Spleen (tissue), 11 donors: ENCODE results near the gene SREBF1. TPM values are rescaled to one million over a fixed set of nuclear protein-coding genes. Genes with fewer than 3 reads are reported as not detected.
A peak's percentile ranks its signal among the peaks of the same experiment; 100 is the strongest.

Source experiments
- DNase-seq: peaks from one replicate; pipeline ENCODE4 v3.0.0-alpha.2; 2020
- H3K27ac ChIP-seq, 8 donors: fragments of 200-600 bp; sonication (generic) in 7 of 8; 1 replicate in 4 of 8; 2 replicates in 4 of 8; pipeline versions ENCODE4 v1.5.0 to v1.8.0; 2016 to 2021; ENCODE audit warnings: inconsistent platforms in 4 of 8, mild to moderate bottlenecking in 4 of 8, moderate library complexity in 1 of 8
- H3K27me3 ChIP-seq, 7 donors: fragments of 200-600 bp; sonication (generic) in 6 of 7; replicated peaks in 1 of 7; 1 replicate in 4 of 7; 2 replicates in 3 of 7; pipeline versions ENCODE4 v1.5.0 to v1.8.0; 2016 to 2021; ENCODE audit warnings: inconsistent platforms in 3 of 7, mild to moderate bottlenecking in 1 of 7
- H3K36me3 ChIP-seq, 6 donors: fragments of 200-600 bp; sonication (generic) in 5 of 6; 1 replicate in 4 of 6; 2 replicates in 2 of 6; pipeline versions ENCODE4 v1.5.0 to v1.8.0; 2016 to 2021; ENCODE audit warnings: inconsistent platforms in 2 of 6
- H3K4me1 ChIP-seq, 6 donors: fragments of 200-600 bp; sonication (generic) in 5 of 6; 1 replicate in 3 of 6; 2 replicates in 3 of 6; pipeline versions ENCODE4 v1.5.0 to v1.8.0; 2016 to 2021; ENCODE audit warnings: inconsistent platforms in 3 of 6
- H3K4me3 ChIP-seq, 8 donors: fragments of 200-600 bp; sonication (generic) in 7 of 8; 1 replicate in 4 of 8; 2 replicates in 4 of 8; pipeline versions ENCODE4 v1.5.0 to v1.8.0; 2016 to 2021; ENCODE audit warnings: inconsistent platforms in 4 of 8, mild to moderate bottlenecking in 4 of 8, moderate library complexity in 2 of 8
- H3K9me3 ChIP-seq, 8 donors: fragments of 200-600 bp; sonication (generic) in 7 of 8; 1 replicate in 4 of 8; 2 replicates in 4 of 8; pipeline versions ENCODE4 v1.5.0 to v1.8.0; 2016 to 2021; ENCODE audit warnings: inconsistent platforms in 4 of 8
- POLR2A ChIP-seq, 3 donors: fragments of 450-650 bp; IDR thresholded peaks; one replicate each; pipeline ENCODE4 v1.5.1; 2017; ENCODE audit warnings: antibody characterized with exemption in 3 of 3, mild to moderate bottlenecking in 1 of 3
- POLR2AphosphoS5 ChIP-seq, 3 donors: sonication (generic); formaldehyde crosslinking; IDR thresholded peaks; one replicate each; pipeline ENCODE4 v1.5.1; 2017; ENCODE audit warnings: antibody characterized with exemption in 3 of 3
- WGBS, 5 donors: extraction: QIAGEN DNeasy Blood & Tissue Kit in 3 of 5; methylation state at CpG; one replicate each; pipeline versions ENCODE4 v1.1.5 to v1.1.7; 2013 to 2018; 5-methylcytosine and 5-hydroxymethylcytosine counted together
- intact Hi-C: fragments of 100-400 bp; cut with DNase I; formaldehyde crosslinking; loops from one replicate; pipeline ENCODE4 v1.15.0; 2023; ENCODE audit warnings: low total_unique reads
- polyA plus RNA-seq, 3 donors: library from polyadenylated mRNA; stranded (reverse); fragments of 200-250 nt; gene quantifications; one replicate each; pipeline ENCODE4 v1.2.1, GENCODE V29; 2013
- total RNA-seq, 7 donors: library from RNA; depleted of rRNA in 3 of 7; stranded (reverse); fragments of >200 nt in 3 of 7; fragmentation: NEBNext Ultra II Directional in 4 of 7; extraction: Animal tissue kit (Norgen Biotek cat#: 25700) in 4 of 7; gene quantifications; one replicate each; pipeline versions ENCODE4 v1.1.0 to v1.2.1, GENCODE V29; 2016 to 2021
- TF ChIP-seq, protein P1 (sequence below), 11 experiments: fragments of 200-600 bp in 7 of 11; fragments of 450-650 bp in 4 of 11; sonication (generic) in 4 of 11; IDR thresholded peaks in 8 of 11; conservative IDR thresholded peaks in 3 of 11; 1 replicate in 7 of 11; 2 replicates in 4 of 11; pipeline versions ENCODE4 v1.4.0 to v1.8.0; 2016 to 2021; ENCODE audit warnings: antibody characterized with exemption in 11 of 11, inconsistent platforms in 4 of 11, mild to moderate bottlenecking in 1 of 11
- donor health status: healthy with polysubstance abuse.
- donor health status: DM: no; HTN: no; CAD: no; lungs with moderate emphysema.
- donor health status: DM: no; HTN: no; CAD: no.
- donor health status: Bipolar disorder and iron deficiency.
- donor health status: healthy.
- donor health status: DM: no; HTN: no; CAD: no.
- donor health status: DM: yes; HTN: yes; CAD: no.

Gene SREBF1
- total and polyA plus RNA-seq, 10 donors: 25.0 to 74.8 (median 48.0) TPM

DNA sequence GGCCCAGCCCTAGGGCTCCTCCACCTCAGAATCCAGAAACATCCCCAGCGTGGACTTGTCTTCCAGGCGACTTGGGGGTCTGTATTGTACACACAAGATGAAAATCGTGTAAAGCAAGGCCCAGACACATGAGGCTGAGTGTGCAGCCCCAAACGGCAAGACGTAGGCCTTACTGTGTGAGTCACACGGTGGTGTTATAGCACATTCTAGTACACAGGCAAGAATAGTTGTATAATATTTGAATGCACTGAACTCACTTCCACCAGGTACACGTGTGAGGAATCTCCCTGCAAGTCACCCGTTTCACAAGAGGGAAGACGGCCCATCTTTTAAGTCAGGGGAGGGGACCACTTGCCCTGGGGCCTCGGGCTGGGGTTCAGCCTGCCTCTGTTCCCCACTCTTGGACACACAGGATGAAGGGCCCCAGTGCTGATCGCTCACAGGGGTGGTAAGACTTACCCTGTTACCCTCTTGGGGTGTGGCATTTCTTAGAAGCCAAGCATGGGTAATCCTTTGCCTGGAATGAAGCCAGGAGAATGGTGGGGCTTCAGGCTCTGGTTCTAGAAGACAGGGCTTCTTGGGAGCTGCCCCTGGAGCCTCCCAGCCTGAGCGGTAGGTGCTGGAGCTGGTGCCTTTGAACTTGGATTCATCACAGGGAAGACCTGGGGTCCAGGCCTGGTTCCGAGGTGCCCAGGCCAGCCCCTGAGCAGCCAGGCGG is 71.3 kb downstream of the SREBF1 start:
- TF ChIP-seq POLR2A (IDR thresholded peaks at IDR 0.05): no peak
- TF ChIP-seq, protein P1, sequence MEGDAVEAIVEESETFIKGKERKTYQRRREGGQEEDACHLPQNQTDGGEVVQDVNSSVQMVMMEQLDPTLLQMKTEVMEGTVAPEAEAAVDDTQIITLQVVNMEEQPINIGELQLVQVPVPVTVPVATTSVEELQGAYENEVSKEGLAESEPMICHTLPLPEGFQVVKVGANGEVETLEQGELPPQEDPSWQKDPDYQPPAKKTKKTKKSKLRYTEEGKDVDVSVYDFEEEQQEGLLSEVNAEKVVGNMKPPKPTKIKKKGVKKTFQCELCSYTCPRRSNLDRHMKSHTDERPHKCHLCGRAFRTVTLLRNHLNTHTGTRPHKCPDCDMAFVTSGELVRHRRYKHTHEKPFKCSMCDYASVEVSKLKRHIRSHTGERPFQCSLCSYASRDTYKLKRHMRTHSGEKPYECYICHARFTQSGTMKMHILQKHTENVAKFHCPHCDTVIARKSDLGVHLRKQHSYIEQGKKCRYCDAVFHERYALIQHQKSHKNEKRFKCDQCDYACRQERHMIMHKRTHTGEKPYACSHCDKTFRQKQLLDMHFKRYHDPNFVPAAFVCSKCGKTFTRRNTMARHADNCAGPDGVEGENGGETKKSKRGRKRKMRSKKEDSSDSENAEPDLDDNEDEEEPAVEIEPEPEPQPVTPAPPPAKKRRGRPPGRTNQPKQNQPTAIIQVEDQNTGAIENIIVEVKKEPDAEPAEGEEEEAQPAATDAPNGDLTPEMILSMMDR (IDR thresholded peaks at IDR 0.05 in 8 of 11, conservative IDR thresholded peaks at IDR 0.05 in 3 of 11): no peak
- Histone ChIP-seq H3K36me3 (peaks cover 0 to 10% (median 0%) of the 10 kb centered on the region in 6 donors), H3K4me1 (peaks cover 11 to 100% (median 72%) of the 10 kb centered on the region in 6 donors), H3K27me3 (no peaks in the 10 kb centered on the region), H3K9me3 (no peaks in the 10 kb centered on the region), H3K27ac (peak overlapping the region in 4 of 8 donors; percentile 51 to 68 (median 60)), H3K4me3 (no peak overlapping the region)
- WGBS, 5 donors: 74 to 85% (median 80%) methylated on average over 10 to 14 of the region's 14 CpGs
- intact Hi-C loops: no loop called here
- no peak for DNase-seq

DNA sequence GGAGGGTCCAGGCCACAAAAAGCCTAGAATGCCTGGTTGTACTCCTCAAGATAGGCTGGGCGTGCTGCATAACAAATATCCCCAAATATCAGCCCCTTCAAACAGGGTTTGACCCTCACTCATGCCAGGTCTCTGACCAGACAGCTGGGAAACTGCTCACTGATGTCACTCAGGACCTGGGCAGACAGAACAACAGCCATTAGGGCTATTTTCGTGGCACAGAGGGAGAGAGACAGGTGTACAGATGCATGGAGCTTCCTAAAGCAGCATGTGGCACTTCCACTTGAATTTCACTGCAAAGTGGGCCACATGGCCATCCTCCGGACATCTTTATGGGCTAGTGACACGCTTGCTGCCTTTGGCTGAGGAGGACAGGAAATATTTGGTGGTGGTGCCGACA is 73.1 kb downstream of the SREBF1 start:
- H3K4me3 ChIP-seq: no peak overlapping the region
- no peaks in the 10 kb centered on the region for H3K27me3 ChIP-seq
- 46 to 62% (median 49%) methylated on average over 5 of the region's 5 CpGs for WGBS, 5 donors
- no peak for DNase-seq
- no peaks in the 10 kb centered on the region for H3K9me3 ChIP-seq
- TF ChIP-seq POLR2A (IDR thresholded peaks at IDR 0.05) (no peak), POLR2AphosphoS5 (IDR thresholded peaks at IDR 0.05) (no peak)
- TF ChIP-seq, protein P1 (IDR thresholded peaks at IDR 0.05 in 8 of 11, conservative IDR thresholded peaks at IDR 0.05 in 3 of 11): no peak
- H3K36me3 ChIP-seq: peaks cover 0 to 18% (median 0%) of the 10 kb centered on the region in 6 donors
- intact Hi-C loops: no loop called here
- H3K27ac ChIP-seq: peak overlapping the region in 5 of 8 donors; percentile 29 to 43 (median 37)
- peaks cover 11 to 100% (median 69%) of the 10 kb centered on the region in 6 donors for H3K4me1 ChIP-seq

DNA sequence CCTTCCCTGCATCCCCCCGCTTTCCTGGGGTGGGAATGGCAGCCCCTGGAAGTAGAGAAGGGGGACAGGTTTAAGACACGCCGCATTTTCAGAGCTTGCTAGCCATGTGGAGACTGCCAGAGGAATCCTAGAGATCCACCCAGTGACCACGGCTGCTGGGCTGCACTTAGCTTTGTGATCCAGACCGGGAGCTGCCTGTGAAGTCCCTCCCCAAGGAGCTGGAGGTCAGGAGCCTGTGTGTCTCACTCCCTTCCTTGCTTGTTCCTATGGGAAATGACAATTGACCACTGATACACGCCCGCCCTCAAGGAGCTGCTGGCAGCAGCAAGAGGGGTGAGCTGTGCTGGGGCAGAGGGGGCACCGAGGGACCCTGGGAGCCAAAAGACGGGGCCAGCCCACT is 73.7 kb downstream of the SREBF1 start:
- DNase-seq: no peak
- Histone ChIP-seq H3K27me3 (no peaks in the 10 kb centered on the region), H3K27ac (peak overlapping the region in 5 of 8 donors; percentile 29 to 43 (median 37)), H3K36me3 (peaks cover 0 to 18% (median 0%) of the 10 kb centered on the region in 6 donors), H3K9me3 (no peaks in the 10 kb centered on the region), H3K4me1 (peaks cover 12 to 100% (median 69%) of the 10 kb centered on the region in 6 donors), H3K4me3 (no peak overlapping the region)
- 69 to 84% (median 80%) methylated on average over 9 of the region's 9 CpGs for WGBS, 5 donors
- no peak for TF ChIP-seq POLR2A (IDR thresholded peaks at IDR 0.05)
- TF ChIP-seq, protein P1 (IDR thresholded peaks at IDR 0.05 in 8 of 11, conservative IDR thresholded peaks at IDR 0.05 in 3 of 11): no peak
- TF ChIP-seq POLR2AphosphoS5 (IDR thresholded peaks at IDR 0.05): peak in 1 of 3 donors; percentile 22
- intact Hi-C loops: no loop called here

- H3K4me3 ChIP-seq: no peak overlapping the region
- peak overlapping the region in 5 of 8 donors; percentile 21 to 43 (median 37) for H3K27ac ChIP-seq
- DNase-seq: no peak
- no peaks in the 10 kb centered on the region for H3K27me3 ChIP-seq
- peaks cover 16 to 100% (median 70%) of the 10 kb centered on the region in 6 donors for H3K4me1 ChIP-seq
- H3K36me3 ChIP-seq: peaks cover 0 to 18% (median 0%) of the 10 kb centered on the region in 6 donors
- intact Hi-C loops: no loop called here
- no peaks in the 10 kb centered on the region for H3K9me3 ChIP-seq
- 69 to 89% (median 78%) methylated on average over 5 of the region's 5 CpGs for WGBS, 5 donors
- TF ChIP-seq POLR2AphosphoS5 (IDR thresholded peaks at IDR 0.05) (no peak), POLR2A (IDR thresholded peaks at IDR 0.05) (no peak)
- TF ChIP-seq, protein P1 (IDR thresholded peaks at IDR 0.05 in 8 of 11, conservative IDR thresholded peaks at IDR 0.05 in 3 of 11): no peak
These were observed 74.1 kb downstream of the SREBF1 start for GRCh38 chr17:17762744-17763105.
